ENCODE measurements around the gene TRAPPC11.

DNA sequence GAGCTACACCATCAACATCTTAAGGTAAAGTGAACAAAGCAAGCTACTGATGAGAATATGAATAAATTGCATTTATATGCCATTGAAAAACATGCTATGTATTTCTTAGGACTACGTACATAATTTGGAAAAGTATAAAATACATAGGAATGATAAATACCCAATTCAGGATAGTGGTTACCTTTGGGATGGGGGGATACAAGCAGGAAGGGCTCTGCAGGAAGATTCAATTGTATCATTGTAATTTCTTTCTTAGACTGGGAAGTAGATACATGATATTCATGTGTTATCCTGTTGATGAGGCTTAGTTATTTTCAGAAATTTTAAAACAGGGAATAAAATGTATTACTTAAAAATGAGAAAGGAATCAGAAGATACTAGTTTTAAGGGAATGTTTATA lies 43.4 kb downstream of the TRAPPC11 start:
- TF ChIP-seq, protein P1, sequence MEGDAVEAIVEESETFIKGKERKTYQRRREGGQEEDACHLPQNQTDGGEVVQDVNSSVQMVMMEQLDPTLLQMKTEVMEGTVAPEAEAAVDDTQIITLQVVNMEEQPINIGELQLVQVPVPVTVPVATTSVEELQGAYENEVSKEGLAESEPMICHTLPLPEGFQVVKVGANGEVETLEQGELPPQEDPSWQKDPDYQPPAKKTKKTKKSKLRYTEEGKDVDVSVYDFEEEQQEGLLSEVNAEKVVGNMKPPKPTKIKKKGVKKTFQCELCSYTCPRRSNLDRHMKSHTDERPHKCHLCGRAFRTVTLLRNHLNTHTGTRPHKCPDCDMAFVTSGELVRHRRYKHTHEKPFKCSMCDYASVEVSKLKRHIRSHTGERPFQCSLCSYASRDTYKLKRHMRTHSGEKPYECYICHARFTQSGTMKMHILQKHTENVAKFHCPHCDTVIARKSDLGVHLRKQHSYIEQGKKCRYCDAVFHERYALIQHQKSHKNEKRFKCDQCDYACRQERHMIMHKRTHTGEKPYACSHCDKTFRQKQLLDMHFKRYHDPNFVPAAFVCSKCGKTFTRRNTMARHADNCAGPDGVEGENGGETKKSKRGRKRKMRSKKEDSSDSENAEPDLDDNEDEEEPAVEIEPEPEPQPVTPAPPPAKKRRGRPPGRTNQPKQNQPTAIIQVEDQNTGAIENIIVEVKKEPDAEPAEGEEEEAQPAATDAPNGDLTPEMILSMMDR (conservative IDR thresholded peaks at IDR 0.05 in 1 of 2, IDR thresholded peaks at IDR 0.05 in 1 of 2; ENCODE audit: low read depth in 1 of 2, low read length in 2 of 2) = no peak
- TF ChIP-seq EZH2 (IDR thresholded peaks at IDR 0.05; ENCODE audit: low read length, missing control alignments) = no peak

All from fibroblast of lung (primary cell).